GM21528 (cell line): ENCODE measurements around the gene KCNQ1OT1.

Source experiments
- ATAC-seq: cut with Tn5 transposase; IDR thresholded peaks from one replicate; pipeline ENCODE4 v1.9.1; 2021; ENCODE audit warnings: mild to moderate bottlenecking, moderate library complexity; ENCODE audit not compliant: unreplicated experiment, low FRiP score

Gene KCNQ1OT1

GRCh38 chr11:2704356-2704755 lies 4.6 kb upstream of the KCNQ1OT1 start:
- no peak for ATAC-seq

- ATAC-seq: no peak
Measured at GRCh38 chr11:2703363-2704141, 3.8 kb upstream of the KCNQ1OT1 start.

- ATAC-seq: no peak
Measured at GRCh38 chr11:2702771-2703362, 3.1 kb upstream of the KCNQ1OT1 start.

GRCh38 chr11:2701898-2702434 lies 2.2 kb upstream of the KCNQ1OT1 start:
- no peak for ATAC-seq

GRCh38 chr11:2701230-2701629 lies 1.4 kb upstream of the KCNQ1OT1 start:
- no peak for ATAC-seq

GRCh38 chr11:2700415-2701211 lies 819 bp upstream of the KCNQ1OT1 start:
- no peak for ATAC-seq

GRCh38 chr11:2699185-2699530 lies 636 bp downstream of the KCNQ1OT1 start:
- peak; percentile 16 for ATAC-seq

GRCh38 chr11:2698386-2699184 lies 1.2 kb downstream of the KCNQ1OT1 start:
- ATAC-seq: no peak

GRCh38 chr11:2697866-2698265 lies 1.9 kb downstream of the KCNQ1OT1 start:
- ATAC-seq: no peak

GRCh38 chr11:2696455-2696854 lies 3.3 kb downstream of the KCNQ1OT1 start:
- ATAC-seq: no peak

- no peak for ATAC-seq
Measured at GRCh38 chr11:2694995-2695939, 4.5 kb downstream of the KCNQ1OT1 start.

GRCh38 chr11:2694495-2694894 lies 5.3 kb downstream of the KCNQ1OT1 start:
- ATAC-seq: no peak

GRCh38 chr11:2693271-2694261 lies 6.2 kb downstream of the KCNQ1OT1 start:
- ATAC-seq: no peak

- no peak for ATAC-seq
Measured at GRCh38 chr11:2691991-2692875, 7.6 kb downstream of the KCNQ1OT1 start.

- ATAC-seq: no peak
Measured at GRCh38 chr11:2691355-2691761, 8.4 kb downstream of the KCNQ1OT1 start.

- ATAC-seq: no peak
Measured at GRCh38 chr11:2690596-2691354, 9.0 kb downstream of the KCNQ1OT1 start.
